HG03175 (cell line): ENCODE data around the gene DHRSX.
"Not testable (repeated sequence)": the region's sequence is repeated elsewhere in the genome, so short reads cannot be mapped to it uniquely, and the experiment has no call there.

Source experiments
- ATAC-seq: cut with Tn5 transposase; IDR thresholded peaks from one replicate; pipeline ENCODE4 v1.9.1; 2021; ENCODE audit warnings: mild to moderate bottlenecking, moderate library complexity; ENCODE audit not compliant: unreplicated experiment

DHRSX gene

DNA sequence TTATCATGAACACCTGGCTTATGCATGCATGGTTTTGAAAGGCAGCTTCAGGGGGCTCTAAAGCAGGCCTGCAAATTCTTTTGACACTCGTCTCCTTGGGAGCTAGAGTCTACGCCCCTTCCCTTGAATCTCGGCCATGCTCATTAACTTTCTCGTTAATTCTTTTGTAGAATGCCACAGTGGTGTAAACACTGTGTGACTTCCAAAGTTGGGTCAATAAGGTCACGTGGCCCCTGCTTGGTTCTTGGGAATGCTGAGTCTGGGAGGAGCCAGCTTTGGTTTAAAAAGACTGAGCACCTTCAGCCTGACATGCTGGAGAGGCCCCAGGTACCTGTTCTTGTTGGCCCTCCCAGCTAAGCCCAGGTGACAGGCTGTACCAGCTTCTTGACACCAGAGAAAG is 228.4 kb downstream of the DHRSX start:
- no peak for ATAC-seq

DNA sequence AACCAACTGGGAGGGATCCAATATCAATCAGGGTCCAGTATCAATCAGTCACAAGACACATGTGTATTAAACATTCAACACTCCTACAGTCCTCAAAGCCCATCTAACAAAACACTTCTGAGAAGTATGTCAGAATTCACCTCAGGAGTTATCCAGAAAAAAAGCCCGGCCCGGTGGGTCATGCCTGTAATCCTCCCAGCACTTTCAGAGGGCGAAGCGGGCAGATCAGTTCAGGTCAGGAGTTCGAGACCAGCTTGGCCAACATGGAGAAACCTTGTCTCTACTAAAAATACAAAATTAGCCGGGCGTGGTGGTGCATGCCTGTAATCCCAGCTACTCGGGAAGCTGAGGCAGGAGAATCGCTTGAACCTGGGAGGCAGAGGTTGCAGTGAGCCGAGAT is 229.2 kb downstream of the DHRSX start:
- ATAC-seq, result not testable (repeated sequence)

DNA sequence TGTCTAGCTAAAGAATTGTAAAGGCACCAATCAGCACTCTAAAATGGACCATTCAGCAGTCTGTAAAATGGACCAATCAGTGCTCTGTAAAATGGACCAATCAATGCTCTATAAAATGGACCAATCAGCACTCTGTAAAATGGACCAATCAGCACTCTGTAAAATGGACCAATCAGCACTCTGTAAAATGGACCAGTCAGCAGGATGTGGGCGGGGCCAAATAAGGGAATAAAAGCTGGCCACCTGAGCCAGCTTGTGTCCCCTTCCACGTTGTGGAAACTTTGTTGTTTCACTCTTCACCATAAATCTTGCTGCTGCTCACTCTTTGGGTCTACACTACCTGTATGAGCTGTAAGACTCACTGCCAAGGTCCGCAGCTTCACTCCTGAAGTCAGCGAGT is 230.0 kb downstream of the DHRSX start:
- ATAC-seq, result not testable (repeated sequence)

DNA sequence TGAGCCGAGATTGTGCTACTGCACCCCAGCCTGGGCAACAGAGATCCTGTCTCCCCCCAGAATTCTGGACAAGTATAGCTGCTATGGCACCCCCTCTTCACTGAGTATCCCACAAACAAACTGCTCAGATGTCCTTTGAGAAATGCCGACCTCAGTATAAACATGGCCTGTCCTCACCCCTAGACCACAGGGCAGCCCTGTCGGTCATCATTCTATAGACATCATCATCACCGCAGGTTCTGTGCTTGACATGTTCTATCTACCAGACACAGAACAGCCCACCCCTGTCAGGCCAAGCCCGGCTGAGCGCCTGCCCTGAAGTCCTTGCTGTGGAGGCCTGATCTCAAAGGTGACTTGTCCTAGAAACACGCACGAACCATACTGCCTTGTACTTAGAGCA is 232.9 kb downstream of the DHRSX start:
- no peak for ATAC-seq

DNA sequence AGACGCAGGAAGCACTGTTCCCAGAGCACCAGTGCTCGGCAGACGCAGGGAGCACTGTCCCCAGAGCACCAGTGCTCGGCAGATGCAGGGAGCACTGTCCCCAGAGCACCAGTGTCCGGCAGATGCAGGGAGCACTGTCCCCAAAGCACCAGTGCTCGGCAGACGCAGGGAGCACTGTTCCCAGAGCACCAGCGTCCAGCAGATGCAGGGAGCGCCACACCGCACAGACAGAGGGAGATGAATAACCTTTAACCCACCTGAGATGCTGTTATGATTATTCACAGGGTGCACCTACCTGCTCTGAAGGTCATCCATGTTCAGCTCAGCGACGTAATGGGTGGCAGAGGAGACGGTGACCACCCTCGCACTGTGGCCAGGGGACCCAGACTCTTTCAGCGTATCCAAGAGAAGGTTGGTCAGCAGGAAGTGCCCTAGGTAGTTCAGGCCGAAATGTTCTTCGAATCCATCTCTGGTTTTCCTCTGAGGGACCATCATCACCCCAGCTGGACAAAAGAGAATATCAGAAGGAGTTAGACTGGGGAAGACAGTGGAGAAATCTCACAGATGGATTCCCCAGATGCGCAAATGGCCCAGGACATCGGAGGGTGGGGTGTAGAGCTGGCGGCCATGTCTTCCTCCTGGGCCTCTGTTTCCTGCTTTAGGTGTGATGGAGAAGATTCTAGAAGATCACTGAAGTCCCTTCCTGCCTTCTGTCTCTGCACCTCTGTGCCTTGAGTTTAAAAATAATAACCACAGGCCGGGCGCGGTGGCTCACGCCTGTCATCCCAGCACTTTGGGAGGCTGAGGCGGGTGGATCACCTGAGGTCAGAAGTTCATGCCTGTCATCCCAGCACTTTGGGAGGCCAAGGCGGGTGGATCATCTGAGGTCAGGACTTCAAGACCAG is 234.1 kb downstream of the DHRSX start:
- no peak for ATAC-seq

DNA sequence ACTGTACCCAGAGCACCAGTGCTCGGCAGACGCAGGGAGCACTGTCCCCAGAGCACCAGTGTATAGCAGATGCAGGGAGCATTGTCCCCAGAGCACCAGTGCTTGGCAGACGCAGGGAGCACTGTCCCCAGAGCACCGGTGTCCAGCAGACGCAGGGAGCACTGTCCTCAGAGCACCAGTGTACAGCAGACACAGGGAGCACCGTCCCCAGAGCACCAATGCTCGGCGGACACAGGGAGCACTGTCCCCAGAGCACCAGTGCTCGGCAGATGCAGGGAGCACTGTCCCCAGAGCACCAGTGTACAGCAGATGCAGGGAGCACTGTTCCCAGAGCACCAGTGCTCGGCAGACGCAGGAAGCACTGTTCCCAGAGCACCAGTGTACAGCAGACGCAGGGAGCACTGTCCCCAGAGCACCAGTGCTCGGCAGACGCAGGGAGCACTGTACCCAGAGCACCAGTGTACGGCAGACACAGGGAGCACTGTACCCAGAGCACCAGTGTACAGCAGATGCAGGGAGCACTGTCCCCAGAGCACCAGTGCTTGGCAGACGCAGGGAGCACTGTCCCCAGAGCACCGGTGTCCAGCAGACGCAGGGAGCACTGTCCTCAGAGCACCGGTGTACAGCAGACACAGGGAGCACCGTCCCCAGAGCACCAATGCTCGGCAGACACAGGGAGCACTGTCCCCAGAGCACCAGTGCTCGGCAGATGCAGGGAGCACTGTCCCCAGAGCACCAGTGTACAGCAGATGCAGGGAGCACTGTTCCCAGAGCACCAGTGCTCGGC is 234.9 kb downstream of the DHRSX start:
- ATAC-seq, result not testable (repeated sequence)

DNA sequence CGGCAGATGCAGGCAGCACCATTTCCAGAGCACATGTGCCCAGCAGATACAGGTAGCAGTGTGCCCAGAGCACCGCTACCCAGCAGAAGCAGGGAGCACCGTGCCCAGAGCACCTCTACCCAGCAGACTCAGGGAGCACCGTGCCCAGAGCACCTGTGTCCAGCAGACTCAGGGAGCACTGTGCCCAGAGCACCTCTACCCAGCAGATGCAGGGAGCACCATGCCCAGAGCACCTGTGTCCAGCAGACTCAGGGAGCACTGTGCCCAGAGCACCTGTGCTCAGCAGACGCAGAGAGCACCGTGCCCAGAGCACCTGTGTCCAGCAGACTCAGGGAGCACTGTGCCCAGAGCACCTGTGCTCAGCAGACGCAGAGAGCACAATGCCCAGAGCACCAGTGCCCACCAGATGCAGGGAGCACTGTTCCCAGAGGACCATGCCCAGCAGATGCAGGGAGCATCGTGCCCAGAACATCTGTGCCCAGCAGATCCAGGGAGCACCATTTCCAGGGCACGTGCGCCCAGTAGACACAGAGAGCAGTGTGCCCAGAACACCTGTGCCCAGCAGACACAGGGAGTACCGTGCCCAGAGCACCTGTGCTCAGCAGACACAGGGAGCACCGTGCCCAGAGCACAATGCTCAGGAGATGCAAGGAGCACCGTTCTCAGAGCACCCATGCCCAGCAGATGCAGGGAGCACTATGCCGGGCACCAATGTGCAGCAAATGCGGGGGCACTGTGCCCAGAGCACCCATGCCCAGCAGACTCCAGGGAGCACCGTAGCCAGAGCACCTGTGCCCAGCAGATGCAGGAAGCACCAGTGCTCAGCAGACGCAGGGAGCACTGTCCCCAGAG is 236.4 kb downstream of the DHRSX start:
- no peak for ATAC-seq

DNA sequence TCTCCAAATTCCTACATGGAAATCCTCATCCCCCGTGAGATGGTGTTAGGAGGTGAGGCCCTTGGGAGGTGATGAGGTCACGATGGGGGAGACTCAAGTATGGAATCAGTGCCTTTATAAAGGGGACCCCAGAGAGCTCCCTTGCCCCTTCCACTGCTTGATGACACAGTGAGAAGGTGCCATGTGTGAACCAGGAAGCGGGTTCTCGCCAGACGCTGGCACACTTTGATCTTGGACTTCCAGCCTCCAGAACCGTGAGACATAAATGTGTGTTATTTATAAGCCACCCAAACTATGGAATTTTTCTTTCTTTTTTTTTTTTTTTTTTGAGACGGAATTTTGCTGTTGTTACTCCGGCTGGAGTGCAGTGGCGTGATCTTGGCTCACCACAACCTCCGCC is 237.6 kb downstream of the DHRSX start:
- no peak for ATAC-seq

DNA sequence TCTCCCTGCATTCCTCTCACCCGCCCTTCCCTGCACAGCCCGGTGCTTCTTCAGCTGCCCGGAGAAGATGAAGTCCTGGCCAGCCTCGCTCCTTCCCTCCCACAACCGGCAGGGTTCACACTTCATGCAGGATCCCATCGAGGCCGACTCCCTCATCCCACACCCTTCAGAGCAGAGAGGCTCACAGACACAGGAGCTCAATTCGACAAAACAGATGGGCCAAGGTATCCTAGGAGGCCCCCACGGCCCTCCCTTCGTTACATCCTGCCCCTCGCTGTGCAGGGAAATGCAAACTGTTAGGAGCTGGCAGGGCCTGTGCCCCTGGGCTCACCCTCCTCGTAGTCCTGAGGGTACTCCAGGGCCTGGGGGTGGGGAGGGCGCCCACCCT is 238.1 kb downstream of the DHRSX start:
- ATAC-seq, result no peak

DNA sequence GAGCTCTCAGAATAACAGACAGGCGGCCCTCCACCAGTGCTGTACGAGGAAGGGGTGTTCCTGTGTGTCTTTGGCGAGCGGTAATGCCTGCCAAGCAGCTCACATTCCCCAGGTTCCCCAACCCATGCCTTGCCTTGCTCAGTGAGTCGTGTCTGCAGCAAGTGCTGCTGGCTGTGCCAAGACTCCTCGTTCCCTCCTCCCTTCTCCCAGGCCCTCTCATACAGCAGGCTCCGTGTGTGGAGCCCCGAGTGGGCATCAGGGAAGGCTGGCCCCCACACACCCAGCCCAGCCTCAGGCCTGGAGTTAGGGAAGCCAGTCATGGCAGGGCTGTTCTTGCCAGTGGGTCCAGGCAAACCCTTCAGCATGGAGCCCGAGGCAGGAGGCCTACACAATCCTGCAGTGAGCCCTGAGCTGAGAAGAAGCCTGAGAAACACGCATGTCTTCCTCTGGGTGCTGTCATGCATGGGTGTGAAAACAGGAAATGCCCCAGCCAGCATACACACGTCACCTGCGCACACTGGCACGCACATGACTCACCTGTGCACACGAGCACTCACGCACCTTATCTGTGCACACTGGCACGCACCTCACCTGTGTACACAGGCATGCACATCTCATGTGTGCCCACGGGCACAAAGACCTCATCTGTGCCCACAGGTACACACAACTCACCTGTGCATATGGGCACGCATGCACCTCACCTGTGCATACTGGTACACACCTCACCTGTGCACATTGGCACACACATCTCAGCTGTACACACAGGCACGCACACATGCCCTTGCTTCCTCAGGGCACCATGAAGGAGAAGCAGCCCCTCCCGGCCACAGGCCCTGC is 238.7 kb downstream of the DHRSX start:
- ATAC-seq, result no peak

DNA sequence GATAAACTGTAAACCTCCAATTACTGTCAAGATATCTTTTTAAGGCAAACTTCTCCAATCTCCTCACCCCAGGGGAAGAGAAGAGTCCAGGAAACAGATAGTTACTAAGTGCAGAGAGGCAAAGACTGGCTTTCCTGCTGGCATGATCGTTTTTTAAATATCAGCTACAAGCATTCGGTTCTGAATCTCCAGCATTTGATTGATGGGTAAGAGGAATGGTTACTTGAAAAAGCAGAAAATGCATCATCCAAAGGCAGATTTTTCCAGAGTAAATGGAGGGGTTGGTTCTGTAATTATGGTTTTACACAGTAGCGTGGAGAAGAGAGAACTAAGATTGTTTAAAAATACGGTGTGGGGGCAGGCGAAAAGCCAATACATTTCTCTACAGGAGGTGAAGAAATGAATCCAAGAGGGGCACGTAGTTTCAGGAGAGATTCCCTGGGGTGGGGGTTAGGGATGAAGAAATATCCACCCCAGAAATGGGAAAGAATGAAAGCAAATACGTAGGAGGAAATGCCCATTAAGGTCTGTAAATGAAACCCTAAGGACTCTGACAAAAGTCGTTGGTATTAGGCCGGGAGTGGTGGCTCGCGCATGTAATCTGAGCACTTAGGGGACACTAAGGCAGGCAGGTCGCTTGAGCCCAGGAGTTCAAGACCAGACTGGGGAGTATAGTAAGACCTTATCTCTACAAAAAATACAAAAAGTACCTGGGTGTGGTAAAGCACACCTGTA is 248.3 kb downstream of the DHRSX start:
- no peak for ATAC-seq

DNA sequence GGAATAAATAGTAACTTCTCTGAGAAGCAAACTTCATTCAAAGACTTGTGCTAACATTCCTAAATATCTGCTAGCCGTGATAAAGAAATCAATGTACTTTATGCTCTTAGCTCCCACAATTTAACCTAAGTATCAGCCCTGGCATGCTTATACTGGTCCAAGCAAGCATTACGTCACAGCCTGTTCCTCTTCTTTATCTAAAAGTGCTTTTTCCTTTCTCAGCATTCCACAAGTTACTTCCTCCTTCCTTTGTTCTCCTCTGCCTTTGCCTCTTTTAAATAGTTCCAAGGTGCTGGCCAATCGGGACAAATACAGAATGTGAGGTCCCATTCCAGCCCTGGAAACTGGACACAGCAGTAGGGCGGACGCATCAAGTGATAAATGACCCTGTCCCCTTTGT is 249.6 kb downstream of the DHRSX start:
- no peak for ATAC-seq

DNA sequence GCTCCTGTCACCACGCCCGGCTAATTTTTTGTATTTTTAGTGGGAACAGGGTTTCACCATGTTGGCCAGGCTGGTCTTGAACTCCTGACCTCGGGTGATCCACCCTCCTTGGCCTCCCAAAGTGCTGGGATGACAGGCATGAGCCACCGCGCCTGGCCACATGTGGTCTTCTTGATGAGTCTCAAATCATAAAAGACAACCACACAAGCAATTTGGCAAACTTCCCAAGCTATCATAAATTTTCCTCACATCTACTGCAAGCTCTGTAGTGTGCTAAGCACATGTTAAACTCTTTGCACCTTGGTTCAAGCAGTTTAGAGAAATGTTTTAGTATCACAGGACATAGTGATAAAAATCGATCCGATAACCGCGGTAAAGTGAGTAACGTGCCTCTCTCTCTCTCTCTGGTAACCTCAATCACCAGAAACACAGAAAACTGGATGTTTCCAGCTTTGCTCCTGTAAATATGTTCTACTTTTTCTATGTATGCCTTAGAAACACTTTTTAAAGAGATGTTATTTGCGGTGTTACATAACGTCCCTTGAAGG is 256.8 kb downstream of the DHRSX start:
- ATAC-seq, result no peak

DNA sequence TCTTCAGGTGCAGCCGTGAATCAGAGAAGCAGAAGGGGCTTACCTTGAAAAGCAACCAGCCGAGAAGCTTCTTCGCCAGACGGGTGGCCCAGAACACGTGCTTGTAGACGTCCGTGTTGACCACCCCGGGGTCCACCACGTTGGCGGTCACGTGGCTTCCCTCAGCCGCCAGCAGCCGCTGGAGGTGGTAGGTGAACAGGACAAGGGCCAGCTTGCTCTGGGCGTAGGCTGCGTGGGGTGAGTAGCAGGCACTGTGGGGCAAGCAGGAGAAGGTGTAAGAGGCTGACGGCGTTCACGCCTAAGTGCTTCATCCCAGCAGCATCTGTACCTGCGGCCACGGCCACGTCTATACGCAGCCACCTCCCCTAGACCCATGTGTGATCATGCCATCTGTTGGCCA is 257.8 kb downstream of the DHRSX start:
- no peak for ATAC-seq

DNA sequence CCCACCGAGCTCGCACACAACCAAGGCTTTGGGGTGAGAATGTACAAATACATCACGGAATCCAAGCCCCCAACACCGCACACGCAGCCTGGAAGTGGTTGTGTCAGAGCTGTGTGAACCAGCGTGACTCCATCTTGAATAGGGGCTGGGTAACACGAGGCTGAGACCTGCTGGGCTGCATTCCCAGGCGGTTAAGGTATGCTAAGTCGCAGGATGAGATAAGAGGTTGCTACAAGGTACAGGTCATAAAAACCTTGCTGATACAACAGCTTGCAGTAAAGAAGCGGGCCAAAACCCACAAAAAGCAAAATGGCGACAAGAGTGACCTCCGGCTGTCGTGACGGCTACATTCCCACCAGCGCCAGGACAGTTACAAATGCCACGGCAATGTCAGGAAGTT is 258.4 kb downstream of the DHRSX start:
- no peak for ATAC-seq

DNA sequence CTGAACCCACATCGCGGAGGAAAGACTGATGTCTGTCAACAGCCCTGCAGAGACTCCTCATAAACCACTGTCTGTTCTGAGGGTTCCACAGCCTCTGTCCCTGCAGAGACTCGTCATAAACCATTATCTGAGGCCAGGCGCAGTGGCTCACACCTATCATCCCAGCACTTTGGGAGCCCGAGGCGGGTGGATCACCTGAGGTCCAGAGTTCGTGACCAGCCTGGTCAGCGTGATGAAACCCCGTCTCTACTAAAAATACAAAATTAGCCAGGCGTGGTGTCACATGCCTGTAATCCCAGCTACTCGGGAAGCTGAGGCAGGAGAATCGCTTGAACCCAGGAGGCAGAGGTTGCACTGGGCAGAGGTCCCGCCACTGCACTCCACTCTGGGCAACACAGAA is 259.3 kb downstream of the DHRSX start:
- not testable (repeated sequence) for ATAC-seq

DNA sequence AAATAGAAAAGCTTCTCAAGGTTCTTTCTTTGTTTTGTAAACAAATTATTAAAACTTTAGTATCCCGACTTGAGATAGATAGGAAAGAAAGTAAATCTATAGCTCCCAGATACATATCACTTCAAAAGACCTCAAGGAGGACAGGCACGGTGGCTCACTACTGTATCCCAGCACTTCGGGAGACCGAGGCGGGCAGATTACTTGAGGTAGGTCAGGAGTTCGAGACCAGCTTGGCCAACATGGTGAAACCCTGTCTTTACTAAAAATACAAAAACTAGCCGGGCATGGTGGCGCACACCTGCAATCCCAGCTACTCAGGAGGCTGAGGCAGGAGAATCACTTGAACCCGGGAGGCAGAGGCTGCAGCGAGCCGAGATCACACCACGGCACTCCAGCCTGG is 260.0 kb downstream of the DHRSX start:
- not testable (repeated sequence) for ATAC-seq

DNA sequence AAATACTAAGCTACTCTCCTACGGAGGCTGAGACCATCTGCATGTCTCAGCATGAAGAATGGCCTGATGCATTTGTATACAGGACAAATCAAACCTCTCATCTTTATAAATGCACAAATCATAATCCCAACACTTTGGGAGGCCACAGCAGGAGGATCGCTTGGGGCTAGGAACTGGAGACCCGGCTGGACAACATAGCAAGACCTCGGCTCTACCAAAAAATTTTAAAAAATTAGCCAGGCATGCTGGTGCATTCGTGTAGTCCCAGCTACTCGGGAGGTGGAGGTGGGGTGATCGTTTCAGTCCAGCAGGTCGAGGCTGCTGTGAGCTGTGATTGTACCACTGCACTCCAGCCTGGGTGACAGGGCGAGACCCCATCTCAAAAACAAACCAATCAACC is 262.8 kb downstream of the DHRSX start:
- no peak for ATAC-seq

DNA sequence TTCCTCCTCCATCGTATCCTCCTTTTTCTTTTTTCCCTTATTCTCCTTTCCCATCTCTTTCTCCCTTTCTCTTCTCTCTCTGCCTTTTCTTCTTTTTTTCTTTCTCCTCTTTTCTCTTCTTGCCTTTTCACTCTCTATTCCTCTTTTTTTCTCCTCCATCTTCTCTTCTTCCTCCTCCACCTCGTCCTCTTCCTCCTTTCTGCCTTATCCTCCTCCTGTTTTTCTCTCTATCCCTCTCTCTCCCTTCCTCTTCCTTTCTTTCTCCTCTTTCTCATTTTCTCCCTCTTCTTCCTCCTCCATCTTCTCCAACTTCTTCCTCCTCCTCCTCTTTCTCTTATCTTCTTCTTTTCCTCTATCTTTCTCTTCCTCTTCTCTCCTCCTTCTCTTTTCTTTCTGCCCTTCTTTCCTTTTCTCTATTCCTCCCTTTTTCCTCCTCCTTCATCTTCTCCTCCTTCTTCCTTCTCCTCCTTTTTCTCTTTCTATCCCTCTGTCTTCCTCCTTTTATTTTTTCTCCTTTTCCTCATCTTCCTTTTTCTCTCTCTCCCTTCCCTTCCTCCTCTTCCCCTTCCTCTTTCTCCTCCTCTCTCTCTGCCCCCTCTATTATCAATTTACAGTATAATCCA is 269.1 kb downstream of the DHRSX start:
- no peak for ATAC-seq
